Activated T-cell treated with anti-CD3 and anti-CD28 coated beads, Interleukin-2, amount 50 U/mL, for 48 hours (primary cell): ENCODE measurements around the gene TPCN1.

Experiments
- DNase-seq, 2 experiments: peaks; one replicate each; pipeline ENCODE4 v3.0.0-alpha.2; 2020

The TPCN1 gene

GRCh38 chr12:113347107-113347506, 125.8 kb downstream of the TPCN1 start:
- DNase-seq, result no peak

- DNase-seq, result no peak
Measured at GRCh38 chr12:113347892-113348291, 126.6 kb downstream of the TPCN1 start.
